ENCODE results near the gene IKZF3.
"Not testable (repeated sequence)": the region's sequence is repeated elsewhere in the genome, so short reads cannot be mapped to it uniquely, and the experiment has no call there.

IKZF3 gene

DNA sequence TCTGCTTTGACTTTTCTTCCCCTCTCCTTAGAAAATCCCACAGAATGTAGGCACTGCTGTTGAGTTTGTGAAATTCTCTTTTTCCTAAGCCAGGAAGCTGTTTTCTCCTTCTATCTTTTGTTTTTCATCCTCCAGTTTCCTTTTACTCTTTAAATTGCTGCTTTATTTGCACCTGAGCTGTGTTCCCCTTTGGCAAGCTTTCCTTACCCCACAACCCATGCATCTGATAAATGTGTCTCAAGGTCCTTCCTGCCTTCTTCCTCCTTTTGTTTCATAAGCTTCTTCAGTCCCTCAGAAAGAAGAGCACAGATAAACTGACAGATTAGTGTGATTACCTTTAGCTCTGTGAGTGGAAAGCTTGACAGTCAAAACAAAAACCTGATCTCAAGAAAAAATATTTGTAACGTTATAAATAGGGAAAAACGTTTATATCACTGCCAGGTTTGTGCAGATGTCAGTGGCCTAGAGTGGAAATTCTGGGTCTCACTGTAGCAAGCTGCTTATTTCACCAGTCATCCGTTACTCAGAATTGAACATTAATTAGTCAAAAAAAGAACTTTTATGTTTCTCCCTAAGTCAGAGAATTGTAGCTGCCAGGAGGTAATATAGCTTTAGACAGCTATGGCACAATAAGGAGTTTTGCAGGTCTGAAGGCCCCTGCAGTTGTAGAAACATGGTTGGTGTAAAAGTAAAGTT lies 30.7 kb upstream of the IKZF3 start:
- H3K27ac ChIP-seq, result no peak overlapping the region
- TF ChIP-seq, protein P1, sequence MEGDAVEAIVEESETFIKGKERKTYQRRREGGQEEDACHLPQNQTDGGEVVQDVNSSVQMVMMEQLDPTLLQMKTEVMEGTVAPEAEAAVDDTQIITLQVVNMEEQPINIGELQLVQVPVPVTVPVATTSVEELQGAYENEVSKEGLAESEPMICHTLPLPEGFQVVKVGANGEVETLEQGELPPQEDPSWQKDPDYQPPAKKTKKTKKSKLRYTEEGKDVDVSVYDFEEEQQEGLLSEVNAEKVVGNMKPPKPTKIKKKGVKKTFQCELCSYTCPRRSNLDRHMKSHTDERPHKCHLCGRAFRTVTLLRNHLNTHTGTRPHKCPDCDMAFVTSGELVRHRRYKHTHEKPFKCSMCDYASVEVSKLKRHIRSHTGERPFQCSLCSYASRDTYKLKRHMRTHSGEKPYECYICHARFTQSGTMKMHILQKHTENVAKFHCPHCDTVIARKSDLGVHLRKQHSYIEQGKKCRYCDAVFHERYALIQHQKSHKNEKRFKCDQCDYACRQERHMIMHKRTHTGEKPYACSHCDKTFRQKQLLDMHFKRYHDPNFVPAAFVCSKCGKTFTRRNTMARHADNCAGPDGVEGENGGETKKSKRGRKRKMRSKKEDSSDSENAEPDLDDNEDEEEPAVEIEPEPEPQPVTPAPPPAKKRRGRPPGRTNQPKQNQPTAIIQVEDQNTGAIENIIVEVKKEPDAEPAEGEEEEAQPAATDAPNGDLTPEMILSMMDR (conservative IDR thresholded peaks at IDR 0.05), result no peak

GRCh38 chr17:39889200-39889599 lies 25.1 kb upstream of the IKZF3 start:
- H3K27ac ChIP-seq, result peak overlapping the region; percentile 80
- TF ChIP-seq, protein P1 (conservative IDR thresholded peaks at IDR 0.05), result no peak

GRCh38 chr17:39887078-39887477 lies 23.0 kb upstream of the IKZF3 start:
- H3K27ac ChIP-seq, result no peak overlapping the region
- TF ChIP-seq, protein P1 (conservative IDR thresholded peaks at IDR 0.05), result no peak

- H3K27ac ChIP-seq, result not testable (repeated sequence)
These were observed 22.0 kb upstream of the IKZF3 start for GRCh38 chr17:39886102-39886501.

DNA sequence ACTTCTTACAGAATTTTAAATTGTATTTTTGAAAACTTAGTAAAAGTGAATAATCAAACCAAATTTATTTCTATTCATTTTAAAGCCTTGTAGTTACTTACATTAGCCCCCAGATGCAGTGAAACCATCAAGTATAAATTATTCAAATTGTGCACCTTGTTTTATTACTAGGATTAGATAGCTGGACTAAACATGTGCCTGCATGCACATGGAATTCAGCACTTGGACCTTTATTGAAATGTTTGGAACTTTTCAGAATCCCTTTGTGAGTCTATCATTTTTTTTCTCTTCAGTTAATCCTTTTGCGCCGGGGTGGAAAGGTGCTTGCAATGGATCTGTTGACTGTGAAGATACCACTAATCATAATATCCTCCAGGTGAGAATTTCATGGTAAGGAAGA lies 8.6 kb upstream of the IKZF3 start:
- TF ChIP-seq, protein P1 (conservative IDR thresholded peaks at IDR 0.05), result peak; percentile 66
- H3K27ac ChIP-seq, result peak overlapping the region; percentile 19; the same call in 1 of the 2 replicates

GRCh38 chr17:39871801-39872200 lies 7.7 kb upstream of the IKZF3 start:
- TF ChIP-seq, protein P1 (conservative IDR thresholded peaks at IDR 0.05), result no peak
- H3K27ac ChIP-seq, result no peak overlapping the region

DNA sequence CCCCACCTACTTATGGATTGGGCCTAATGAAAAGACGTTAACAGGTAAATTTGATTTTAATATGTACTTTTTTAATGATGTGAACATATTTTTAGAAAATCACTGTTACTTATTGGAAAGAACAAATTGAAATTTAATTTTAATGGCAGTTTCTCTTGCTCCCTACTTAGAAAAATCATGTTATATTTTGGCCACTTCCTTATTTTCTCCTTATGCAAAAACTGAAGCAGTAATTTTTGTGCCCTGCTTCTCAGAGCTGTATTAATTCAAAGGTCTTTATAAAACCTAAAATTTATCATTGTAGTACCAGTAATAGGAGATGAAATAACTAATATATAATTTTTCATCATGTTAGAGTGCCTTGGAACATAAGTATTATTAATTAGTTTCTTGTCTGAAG lies 6.7 kb upstream of the IKZF3 start:
- no peak overlapping the region for H3K27ac ChIP-seq
- TF ChIP-seq, protein P1 (conservative IDR thresholded peaks at IDR 0.05), result no peak

GRCh38 chr17:39868554-39868942 lies 4.4 kb upstream of the IKZF3 start:
- no peak overlapping the region for H3K27ac ChIP-seq
- TF ChIP-seq, protein P1 (conservative IDR thresholded peaks at IDR 0.05), result no peak

Measured in VCaP (cell line).